ENCODE measurements around the gene CYTH3. TPM values are rescaled to one million over a fixed set of nuclear protein-coding genes. Genes with fewer than 3 reads are reported as not detected.

The CYTH3 gene
- total RNA-seq, 1 experiment from 2014 or later, result 73.4 TPM

DNA sequence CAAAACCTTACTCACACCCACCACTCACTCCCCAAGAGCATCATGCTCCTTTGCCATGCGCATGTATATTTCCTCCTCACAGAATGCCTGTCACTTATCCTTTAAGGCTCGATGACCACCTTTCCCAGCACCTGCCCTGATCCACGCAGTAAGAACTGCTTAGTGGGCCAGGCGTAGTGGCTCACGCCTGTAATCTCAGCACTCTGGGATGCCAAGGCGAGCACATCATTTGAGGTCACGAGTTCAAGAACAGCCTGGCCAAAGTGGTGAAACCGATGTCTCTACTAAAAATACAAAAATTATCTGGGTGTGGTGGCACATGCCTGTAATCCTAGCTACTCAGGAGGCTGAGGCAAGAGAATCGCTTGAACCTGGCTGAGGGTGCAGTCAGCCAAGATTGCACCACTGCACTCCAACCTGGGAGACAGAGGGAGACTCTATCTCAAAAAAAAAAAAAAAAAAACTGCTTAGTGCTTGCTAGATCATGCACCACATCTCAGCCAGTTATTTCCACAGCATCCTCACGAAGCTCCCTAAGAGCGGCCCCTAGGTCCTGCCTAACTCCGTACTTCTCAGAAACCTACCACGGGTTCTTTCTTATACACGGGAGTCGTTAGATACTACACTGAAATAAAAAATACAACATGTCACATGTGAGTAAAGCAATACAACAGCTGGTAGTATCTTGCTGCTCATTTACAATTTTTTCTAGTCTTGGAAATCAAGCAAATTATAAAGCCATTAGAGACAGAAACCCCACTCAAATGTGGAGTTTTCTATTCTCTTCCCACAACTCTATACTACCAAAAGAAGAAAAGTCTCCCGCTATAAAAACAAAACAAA is 37.2 kb downstream of the CYTH3 start:
- peaks cover 23% of the 10 kb centered on the region for H3K4me1 Mint-ChIP-seq (ENCODE audit: low read depth, unreplicated experiment)

DNA sequence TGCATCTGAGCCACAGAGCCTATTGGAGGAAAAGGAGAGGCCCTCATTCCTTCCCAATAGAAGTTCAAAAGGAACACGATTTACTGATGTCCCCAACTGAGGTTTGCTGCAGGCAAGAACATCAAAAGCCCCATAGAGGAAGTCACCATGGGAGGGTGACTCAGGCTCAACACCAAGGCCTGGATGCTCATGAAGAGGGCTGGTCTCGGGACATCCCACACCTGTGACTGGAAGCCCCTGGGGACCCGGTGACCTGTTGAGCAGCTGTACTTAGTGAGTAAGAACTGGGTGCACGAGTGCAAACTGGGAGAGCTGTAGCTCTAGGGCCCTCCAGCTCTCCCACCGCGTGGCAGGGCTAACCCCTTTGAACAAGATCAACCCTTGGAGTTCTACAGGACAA is 38.0 kb downstream of the CYTH3 start:
- peaks cover 6% of the 10 kb centered on the region for H3K36me3 Mint-ChIP-seq (ENCODE audit: insufficient read depth, unreplicated experiment)
- BruUV-seq (replicated peaks), result no TSS peak
- no peaks in the 10 kb centered on the region for H3K9me3 Mint-ChIP-seq (ENCODE audit: low read depth, unreplicated experiment)
- no peak overlapping the region for H3K4me3 Mint-ChIP-seq (ENCODE audit: low read depth, unreplicated experiment)
- intact Hi-C loops (cut with micrococcal nuclease; ENCODE audit: unreplicated experiment), result no loop called here
- no peak for DNase-seq
- TF ChIP-seq, protein P1, sequence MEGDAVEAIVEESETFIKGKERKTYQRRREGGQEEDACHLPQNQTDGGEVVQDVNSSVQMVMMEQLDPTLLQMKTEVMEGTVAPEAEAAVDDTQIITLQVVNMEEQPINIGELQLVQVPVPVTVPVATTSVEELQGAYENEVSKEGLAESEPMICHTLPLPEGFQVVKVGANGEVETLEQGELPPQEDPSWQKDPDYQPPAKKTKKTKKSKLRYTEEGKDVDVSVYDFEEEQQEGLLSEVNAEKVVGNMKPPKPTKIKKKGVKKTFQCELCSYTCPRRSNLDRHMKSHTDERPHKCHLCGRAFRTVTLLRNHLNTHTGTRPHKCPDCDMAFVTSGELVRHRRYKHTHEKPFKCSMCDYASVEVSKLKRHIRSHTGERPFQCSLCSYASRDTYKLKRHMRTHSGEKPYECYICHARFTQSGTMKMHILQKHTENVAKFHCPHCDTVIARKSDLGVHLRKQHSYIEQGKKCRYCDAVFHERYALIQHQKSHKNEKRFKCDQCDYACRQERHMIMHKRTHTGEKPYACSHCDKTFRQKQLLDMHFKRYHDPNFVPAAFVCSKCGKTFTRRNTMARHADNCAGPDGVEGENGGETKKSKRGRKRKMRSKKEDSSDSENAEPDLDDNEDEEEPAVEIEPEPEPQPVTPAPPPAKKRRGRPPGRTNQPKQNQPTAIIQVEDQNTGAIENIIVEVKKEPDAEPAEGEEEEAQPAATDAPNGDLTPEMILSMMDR (IDR thresholded peaks at IDR 0.05; ENCODE audit: unreplicated experiment), result no peak
- H3K4me1 Mint-ChIP-seq (ENCODE audit: low read depth, unreplicated experiment), result peaks cover 23% of the 10 kb centered on the region
- no peak overlapping the region for H3K27ac Mint-ChIP-seq (ENCODE audit: unreplicated experiment)
- CTCF ChIA-PET, result no interaction called here
- H3K27me3 Mint-ChIP-seq (ENCODE audit: unreplicated experiment), result no peaks in the 10 kb centered on the region

More for the DNA sequence above, 37.2 kb downstream of the CYTH3 start:
- no peaks in the 10 kb centered on the region for H3K9me3 Mint-ChIP-seq (ENCODE audit: low read depth, unreplicated experiment)
- peaks cover 6% of the 10 kb centered on the region for H3K36me3 Mint-ChIP-seq (ENCODE audit: insufficient read depth, unreplicated experiment)
- no peak for DNase-seq
- H3K4me3 Mint-ChIP-seq (ENCODE audit: low read depth, unreplicated experiment), result no peak overlapping the region
- H3K27ac Mint-ChIP-seq (ENCODE audit: unreplicated experiment), result no peak overlapping the region
- CTCF ChIA-PET, result interaction anchor here (0.5 to 0.6 kb wide), 2 partner anchors 113 to 171 kb away, joined by 5 read pairs; no protein-coding TSS in a partner anchor
- TF ChIP-seq, protein P1 (IDR thresholded peaks at IDR 0.05; ENCODE audit: unreplicated experiment), result no peak
- H3K27me3 Mint-ChIP-seq (ENCODE audit: unreplicated experiment), result no peaks in the 10 kb centered on the region
- BruUV-seq (replicated peaks), result no TSS peak
- intact Hi-C loops (cut with micrococcal nuclease; ENCODE audit: unreplicated experiment), result no loop called here

DNA sequence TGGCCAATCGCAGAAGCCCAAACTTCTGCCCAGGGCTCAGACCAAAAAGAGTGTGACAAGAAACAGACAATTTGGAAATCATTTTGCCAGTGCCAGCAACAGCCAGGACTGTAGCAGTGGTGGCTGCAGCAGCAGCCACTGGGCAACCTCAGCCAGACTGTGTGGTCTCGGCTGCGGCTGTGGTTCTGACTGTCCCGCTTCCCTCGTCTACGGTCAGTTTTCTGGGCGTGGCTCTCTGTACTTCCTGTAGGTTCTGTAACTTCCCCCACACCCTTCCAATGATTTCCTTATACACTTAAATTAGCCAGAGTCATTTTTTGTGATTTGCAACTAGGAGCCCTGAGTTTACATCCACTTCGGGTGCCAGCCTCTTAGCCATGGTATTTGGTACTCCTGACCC is 39.9 kb downstream of the CYTH3 start:
- Mint-ChIP-seq H3K9me3 (ENCODE audit: low read depth, unreplicated experiment) (no peaks in the 10 kb centered on the region), H3K27me3 (ENCODE audit: unreplicated experiment) (no peaks in the 10 kb centered on the region), H3K36me3 (ENCODE audit: insufficient read depth, unreplicated experiment) (peaks cover 6% of the 10 kb centered on the region), H3K4me1 (ENCODE audit: low read depth, unreplicated experiment) (peaks cover 32% of the 10 kb centered on the region), H3K4me3 (ENCODE audit: low read depth, unreplicated experiment) (no peak overlapping the region), H3K27ac (ENCODE audit: unreplicated experiment) (no peak overlapping the region)
- TF ChIP-seq, protein P1 (IDR thresholded peaks at IDR 0.05; ENCODE audit: unreplicated experiment), result no peak
- intact Hi-C loops (cut with micrococcal nuclease; ENCODE audit: unreplicated experiment), result no loop called here
- no peak for DNase-seq
- BruUV-seq (replicated peaks), result no TSS peak
- CTCF ChIA-PET, result no interaction called here

DNA sequence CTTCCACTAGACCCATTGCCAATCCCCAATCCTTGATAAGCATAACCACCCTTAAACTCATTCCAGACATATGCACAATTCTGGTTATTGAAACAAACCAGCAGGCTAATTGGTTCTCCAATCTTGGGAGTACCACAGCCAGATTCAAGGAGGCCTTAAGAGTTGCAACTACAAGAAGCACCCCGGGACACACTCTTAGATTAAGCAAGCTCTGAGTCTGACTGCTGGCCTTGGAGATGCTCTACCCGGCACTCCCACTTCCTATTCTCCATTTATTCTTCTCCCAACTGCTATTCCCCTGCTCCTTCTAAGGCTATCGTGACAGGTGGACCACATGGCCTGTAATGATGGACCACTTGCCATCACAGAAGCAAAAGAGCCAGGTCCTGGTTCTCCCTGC is 40.3 kb downstream of the CYTH3 start:
- Mint-ChIP-seq H3K27ac (ENCODE audit: unreplicated experiment) (no peak overlapping the region), H3K27me3 (ENCODE audit: unreplicated experiment) (no peaks in the 10 kb centered on the region)
- no TSS peak for BruUV-seq (replicated peaks)

More for the DNA sequence above, 40.3 kb downstream of the CYTH3 start:
- Mint-ChIP-seq H3K4me1 (ENCODE audit: low read depth, unreplicated experiment) (peaks cover 35% of the 10 kb centered on the region), H3K4me3 (ENCODE audit: low read depth, unreplicated experiment) (no peak overlapping the region), H3K36me3 (ENCODE audit: insufficient read depth, unreplicated experiment) (peaks cover 6% of the 10 kb centered on the region), H3K9me3 (ENCODE audit: low read depth, unreplicated experiment) (no peaks in the 10 kb centered on the region)
- DNase-seq, result no peak
- intact Hi-C loops (cut with micrococcal nuclease; ENCODE audit: unreplicated experiment), result no loop called here
- TF ChIP-seq, protein P1 (IDR thresholded peaks at IDR 0.05; ENCODE audit: unreplicated experiment), result no peak
- CTCF ChIA-PET, result no interaction called here
